OCI-M2 (cell line): ENCODE measurements around the gene TRIM45.
"Not testable (repeated sequence)": the region's sequence is repeated elsewhere in the genome, so short reads cannot be mapped to it uniquely, and the experiment has no call there.

Experiments
- DNase-seq: peaks from one replicate; lab custom pipeline; 2025; ENCODE audit not compliant: unreplicated experiment; lab: John Stamatoyannopoulos, UW

Gene TRIM45

GRCh38 chr1:117135329-117135728 lies 13.8 kb upstream of the TRIM45 start:
- no peak for DNase-seq

DNA sequence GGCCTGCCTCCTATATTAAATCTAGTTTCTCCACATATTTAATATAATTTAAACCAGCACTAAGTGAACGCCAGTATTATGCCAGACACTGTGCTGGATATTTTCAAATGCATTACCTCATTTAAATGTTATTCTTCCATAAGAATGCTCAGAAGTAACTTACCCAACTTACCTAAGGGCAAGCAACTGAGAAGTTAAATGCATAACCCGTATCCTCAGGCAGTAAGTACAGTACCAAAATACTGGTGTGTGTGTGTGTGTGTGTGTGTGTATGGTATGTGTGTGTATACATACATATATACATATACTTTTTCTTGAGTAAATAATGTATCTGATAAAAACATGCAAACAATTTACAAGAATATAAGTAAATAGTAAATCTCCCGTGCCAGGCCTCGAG lies 9.0 kb upstream of the TRIM45 start:
- DNase-seq, result no peak

GRCh38 chr1:117128323-117129079 lies 7.0 kb upstream of the TRIM45 start:
- no peak for DNase-seq

GRCh38 chr1:117127795-117128194 lies 6.2 kb upstream of the TRIM45 start:
- DNase-seq, result no peak

- DNase-seq, result no peak
Measured at GRCh38 chr1:117124661-117125060, 3.1 kb upstream of the TRIM45 start.

- DNase-seq, result no peak
Measured at GRCh38 chr1:117123274-117123673, 1.7 kb upstream of the TRIM45 start.

DNA sequence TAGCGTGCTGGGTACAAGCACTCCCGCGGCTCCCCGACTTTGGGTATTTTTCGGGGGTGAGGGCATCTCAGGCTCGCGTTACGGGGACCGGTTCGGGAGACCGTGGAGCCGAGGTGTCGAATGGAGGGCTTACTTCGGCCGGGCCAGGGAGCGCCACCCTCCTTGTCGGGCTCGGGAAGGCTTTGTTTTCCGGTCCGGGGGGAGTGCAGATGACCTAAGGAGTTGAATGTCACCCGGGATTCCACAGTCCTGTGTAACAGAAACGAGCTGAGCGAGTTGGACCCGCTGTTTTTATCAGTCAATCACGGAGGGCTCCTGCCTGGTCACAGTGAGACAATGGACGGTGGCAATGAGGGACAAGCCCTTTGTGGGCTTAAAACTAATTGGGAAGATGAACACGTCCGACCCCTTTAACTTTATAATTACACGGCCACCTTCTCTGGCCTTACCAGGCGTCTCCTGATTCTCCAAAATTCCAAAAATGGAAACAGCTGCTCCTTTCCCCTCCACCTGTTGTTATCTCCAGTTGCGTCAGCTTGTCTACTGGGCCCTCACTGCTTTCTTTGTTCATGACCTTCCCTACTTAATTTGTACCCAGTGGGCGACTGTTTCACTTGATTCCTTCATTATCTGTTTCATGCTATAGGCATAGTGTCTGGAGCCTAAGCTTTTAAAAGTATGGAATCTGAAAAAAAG lies 929 bp upstream of the TRIM45 start:
- DNase-seq, result no peak

GRCh38 chr1:117120774-117121588 lies 568 bp downstream of the TRIM45 start:
- DNase-seq, result no peak

DNA sequence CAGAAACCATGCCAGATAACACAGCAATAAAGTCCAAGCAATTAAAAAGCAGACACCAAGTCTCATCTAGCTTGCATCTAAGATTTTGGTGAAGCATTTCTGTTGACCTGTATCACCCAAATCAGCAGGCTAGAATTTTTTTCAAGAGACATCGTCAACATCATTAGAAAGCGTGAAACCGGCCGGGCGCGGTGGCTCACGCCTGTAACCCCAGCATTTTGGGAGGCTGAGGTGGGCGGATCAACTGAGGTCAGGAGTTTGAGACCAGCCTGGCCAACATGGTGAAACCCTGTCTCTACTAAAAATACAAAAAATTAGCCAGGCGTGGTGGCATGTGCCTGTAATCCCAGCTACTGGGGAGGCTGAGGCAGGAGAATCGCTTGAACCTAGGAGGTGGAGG lies 2.4 kb downstream of the TRIM45 start:
- not testable (repeated sequence) for DNase-seq

DNA sequence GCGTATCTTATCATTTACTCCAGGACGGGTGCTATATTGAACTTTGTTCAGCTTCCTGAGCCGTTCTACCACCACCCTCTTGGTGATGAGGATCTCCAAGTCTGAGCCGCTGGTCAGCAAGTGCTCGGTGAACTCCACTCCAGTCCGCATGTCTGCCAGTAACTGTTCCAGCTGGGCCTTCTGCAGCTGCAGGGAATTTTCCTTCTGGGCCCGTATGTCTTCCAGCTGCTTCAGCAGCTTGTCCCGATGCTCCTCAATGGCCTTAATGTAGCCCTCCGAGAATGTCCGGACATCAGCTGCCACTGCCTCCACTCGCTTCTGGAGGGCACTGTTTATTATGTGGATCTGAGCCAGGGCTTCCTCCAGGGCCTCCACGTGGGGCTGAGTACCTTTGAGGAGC lies 3.4 kb downstream of the TRIM45 start:
- no peak for DNase-seq

GRCh38 chr1:117117697-117118096 lies 3.9 kb downstream of the TRIM45 start:
- no peak for DNase-seq

GRCh38 chr1:117116784-117117130 lies 4.8 kb downstream of the TRIM45 start:
- no peak for DNase-seq

GRCh38 chr1:117116090-117116783 lies 5.3 kb downstream of the TRIM45 start:
- no peak for DNase-seq

DNA sequence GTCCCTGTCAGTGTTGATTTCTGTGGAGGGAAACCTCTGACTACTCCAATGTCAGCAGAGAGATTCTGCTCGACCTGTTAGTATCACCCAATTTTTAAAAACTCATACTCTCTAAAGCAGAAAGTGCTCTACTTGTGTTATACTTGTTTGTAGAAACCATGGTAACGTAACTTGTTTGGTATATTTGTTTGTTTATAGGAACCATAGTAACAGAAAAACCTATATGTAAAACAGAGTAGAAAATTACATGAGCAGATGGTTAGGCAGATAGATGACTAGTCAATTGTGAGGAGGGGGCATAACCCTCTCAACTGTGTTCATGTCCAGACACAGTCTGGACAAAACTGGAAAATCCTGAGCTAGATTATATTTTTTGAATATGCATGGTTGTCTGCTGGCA lies 6.7 kb downstream of the TRIM45 start:
- DNase-seq, result no peak

GRCh38 chr1:117113199-117113598 lies 8.3 kb downstream of the TRIM45 start:
- DNase-seq, result no peak

DNA sequence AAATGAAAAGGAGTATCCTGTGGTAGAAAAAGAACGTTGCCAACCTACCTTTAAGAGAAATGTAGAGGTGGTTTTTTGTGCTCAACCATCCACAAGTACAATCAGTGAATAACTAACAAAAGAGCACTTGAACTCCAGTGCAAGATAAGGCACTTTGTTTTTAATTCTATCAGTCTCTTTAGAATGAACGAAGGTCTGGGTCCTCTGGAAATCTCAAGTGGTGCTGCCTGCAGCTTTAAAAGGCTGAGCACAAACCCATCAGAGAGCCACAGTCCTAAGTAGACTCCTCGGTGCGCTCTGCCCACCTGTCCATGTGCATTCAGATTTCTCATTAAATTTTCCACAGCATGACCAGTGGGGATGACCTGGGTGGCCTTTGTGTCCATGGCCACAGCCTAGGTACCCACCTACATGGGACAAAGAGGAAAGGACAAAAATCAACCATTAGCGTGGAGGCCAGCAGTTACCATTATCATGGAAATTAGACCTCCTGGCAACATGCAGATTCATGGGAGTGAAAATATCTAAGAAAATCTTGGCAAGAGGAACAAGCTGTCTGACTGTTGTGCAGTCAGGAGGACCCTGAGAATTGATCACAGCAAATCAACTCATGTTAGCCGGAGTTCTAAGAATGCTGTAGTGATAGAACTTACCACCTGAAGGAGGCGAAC lies 9.4 kb downstream of the TRIM45 start:
- no peak for DNase-seq

GRCh38 chr1:117110774-117111173 lies 10.8 kb downstream of the TRIM45 start:
- DNase-seq, result no peak

DNA sequence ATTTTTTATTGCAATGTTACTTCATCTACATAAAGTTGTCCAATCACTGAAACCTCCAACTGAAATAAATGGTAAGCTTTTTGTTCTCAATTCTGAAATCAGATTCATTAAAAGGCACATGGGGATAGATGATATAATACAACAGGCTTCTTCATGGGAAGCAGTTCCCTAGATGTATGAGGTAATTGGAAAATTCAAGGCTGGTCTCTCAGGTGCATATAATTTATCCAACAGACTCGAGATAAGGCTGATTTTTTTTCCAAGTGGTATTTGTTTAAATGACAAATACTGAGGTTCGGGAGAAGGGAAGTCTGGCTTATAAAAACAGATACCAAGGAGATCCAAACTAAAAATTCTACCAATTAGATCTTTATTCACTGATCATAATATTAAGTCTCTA lies 14.2 kb downstream of the TRIM45 start:
- no peak for DNase-seq

DNA sequence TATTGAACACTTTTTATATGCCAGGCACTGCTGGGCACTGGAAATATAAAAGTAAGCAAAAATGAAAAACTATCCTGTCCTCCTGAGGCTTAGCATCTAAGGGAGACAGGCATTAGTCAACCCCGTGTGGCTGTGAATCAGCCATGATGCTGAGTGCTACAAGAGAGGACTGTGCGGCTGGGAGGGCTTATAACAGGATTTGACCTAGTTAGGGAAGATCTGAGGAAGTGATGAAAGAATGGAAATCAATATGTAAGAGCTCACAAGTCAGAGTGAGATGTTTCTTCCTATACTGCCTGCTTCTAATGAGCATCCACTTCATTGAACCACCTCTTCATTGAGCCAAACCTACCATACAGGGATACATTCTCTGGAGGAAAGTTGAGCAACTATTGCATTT lies 15.1 kb downstream of the TRIM45 start:
- DNase-seq, result no peak

DNA sequence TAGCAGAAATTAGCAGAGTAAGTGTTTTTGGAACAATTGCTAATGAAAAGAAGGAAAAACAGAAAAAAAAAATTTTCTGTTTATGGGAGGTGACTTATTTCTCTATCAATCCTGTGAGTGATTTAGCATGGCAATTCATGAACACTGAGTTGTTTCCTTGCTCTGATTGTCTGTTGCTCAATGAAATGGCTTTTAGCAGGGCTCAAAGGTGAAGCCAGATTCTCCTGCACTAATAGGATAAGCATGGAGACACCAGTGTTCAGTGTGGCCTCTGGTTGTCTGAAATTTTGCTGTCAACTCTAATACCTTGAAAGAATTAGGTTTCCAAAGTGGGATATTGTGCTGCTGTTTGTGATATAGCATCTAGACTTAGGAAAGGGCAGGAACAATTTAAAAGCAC lies 15.8 kb downstream of the TRIM45 start:
- no peak for DNase-seq

- no peak for DNase-seq
Measured at GRCh38 chr1:117104986-117105385, 16.6 kb downstream of the TRIM45 start.
